BLaER1 treated with 17β-estradiol and CSF1 and Interleukin-3, amounts not matched to agents 10 nM and 100 nM (cell line): ENCODE data around the gene C2orf69.
A peak's percentile ranks its signal among the peaks of the same experiment; 100 is the strongest.

Experiments
- H3K27ac ChIP-seq, 11 experiments: shearing (Covaris generic); formaldehyde crosslinking; 2 replicates each; pipeline ENCODE4 v1.8.1; 2022
- H3K27me3 ChIP-seq, 11 experiments: shearing (Covaris generic); formaldehyde crosslinking; 2 replicates each; pipeline ENCODE4 v1.8.1; 2022
- H3K36me3 ChIP-seq, 11 experiments: shearing (Covaris generic); formaldehyde crosslinking; 2 replicates each; pipeline ENCODE4 v1.8.1; 2022
- H3K4me1 ChIP-seq, 10 experiments: shearing (Covaris generic); formaldehyde crosslinking; 2 replicates each; pipeline ENCODE4 v1.8.1; 2022
- H3K4me2 ChIP-seq, 11 experiments: shearing (Covaris generic); formaldehyde crosslinking; 2 replicates each; pipeline ENCODE4 v1.8.1; 2022
- H3K4me3 ChIP-seq, 10 experiments: shearing (Covaris generic); formaldehyde crosslinking; 2 replicates each; pipeline ENCODE4 v1.8.1; 2022
- H3K9ac ChIP-seq, 11 experiments: shearing (Covaris generic); formaldehyde crosslinking; 2 replicates each; pipeline ENCODE4 v1.8.1; 2022
- H3K9me3 ChIP-seq, 11 experiments: shearing (Covaris generic); formaldehyde crosslinking; replicated peaks in 1 of 11; 2 replicates each; pipeline ENCODE4 v1.8.1; 2022
- H4K20me1 ChIP-seq, 11 experiments: shearing (Covaris generic); formaldehyde crosslinking; 2 replicates each; pipeline ENCODE4 v1.8.1; 2022
- Cebpa-rat ChIP-seq, 11 experiments: shearing (Covaris generic); IDR thresholded peaks; 2 replicates each; pipeline ENCODE4 v1.8.1; 2022

Gene C2orf69

GRCh38 chr2:199946836-199947235 lies 35.7 kb downstream of the C2orf69 start:
- H4K20me1 ChIP-seq = peaks cover 0 to 53% (median 16%) of the 10 kb centered on the region in 11 experiments; a peak in 11 of 22 replicates
- H3K36me3 ChIP-seq = peaks cover 66 to 93% (median 85%) of the 10 kb centered on the region in 11 experiments
- no peak overlapping the region for H3K9ac ChIP-seq
- no peaks in the 10 kb centered on the region for H3K27me3 ChIP-seq
- H3K4me1 ChIP-seq = peaks cover 0 to 14% (median 0%) of the 10 kb centered on the region in 10 experiments; a peak in 4 of 20 replicates
- H3K4me3 ChIP-seq = no peak overlapping the region
- no peak overlapping the region for H3K27ac ChIP-seq
- TF ChIP-seq Cebpa-rat (IDR thresholded peaks at IDR 0.05) = no peak
- H3K4me2 ChIP-seq = no peak overlapping the region
- H3K9me3 ChIP-seq = no peaks in the 10 kb centered on the region

- H3K9ac ChIP-seq = no peak overlapping the region
- peaks cover 10 to 39% (median 17%) of the 10 kb centered on the region in 10 experiments for H3K4me1 ChIP-seq
- H3K36me3 ChIP-seq = peaks cover 45 to 70% (median 55%) of the 10 kb centered on the region in 11 experiments
- H3K27ac ChIP-seq = no peak overlapping the region
- no peak overlapping the region for H3K4me2 ChIP-seq
- H3K4me3 ChIP-seq = no peak overlapping the region
- TF ChIP-seq Cebpa-rat (IDR thresholded peaks at IDR 0.05) = no peak
- H3K27me3 ChIP-seq = no peaks in the 10 kb centered on the region
- H3K9me3 ChIP-seq = no peaks in the 10 kb centered on the region
- peaks cover 0 to 40% (median 11%) of the 10 kb centered on the region in 11 experiments; a peak in 11 of 22 replicates for H4K20me1 ChIP-seq
These were observed 39.3 kb downstream of the C2orf69 start for GRCh38 chr2:199950396-199950795.

- peaks cover 10 to 36% (median 17%) of the 10 kb centered on the region in 10 experiments for H3K4me1 ChIP-seq
- H3K4me3 ChIP-seq = no peak overlapping the region
- peaks cover 0 to 34% (median 7%) of the 10 kb centered on the region in 11 experiments; a peak in 11 of 22 replicates for H4K20me1 ChIP-seq
- no peaks in the 10 kb centered on the region for H3K9me3 ChIP-seq
- no peak overlapping the region for H3K9ac ChIP-seq
- no peaks in the 10 kb centered on the region for H3K27me3 ChIP-seq
- H3K36me3 ChIP-seq = peaks cover 39 to 64% (median 48%) of the 10 kb centered on the region in 11 experiments
- no peak overlapping the region for H3K27ac ChIP-seq
- TF ChIP-seq Cebpa-rat (IDR thresholded peaks at IDR 0.05) = no peak
- no peak overlapping the region for H3K4me2 ChIP-seq
These were observed 39.9 kb downstream of the C2orf69 start for GRCh38 chr2:199951023-199951422.

DNA sequence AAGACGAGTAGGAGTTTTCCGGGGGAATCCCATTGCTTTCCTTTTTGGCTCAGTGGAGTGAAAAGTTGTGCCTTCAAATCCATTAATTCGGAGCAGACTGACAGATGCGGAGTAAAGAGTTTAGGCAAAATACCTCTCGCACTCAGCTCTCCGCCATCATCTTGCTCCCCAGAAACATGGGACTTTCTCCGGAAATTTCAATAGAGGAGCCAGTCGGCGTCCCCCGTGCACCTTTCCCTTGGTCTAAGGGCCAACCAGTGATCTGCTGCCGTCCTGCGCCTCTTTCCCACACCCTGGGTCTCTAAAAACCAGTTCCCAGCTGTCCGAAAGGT lies 43.9 kb downstream of the C2orf69 start:
- no peak for TF ChIP-seq Cebpa-rat (IDR thresholded peaks at IDR 0.05)
- Histone ChIP-seq H3K9ac (peak overlapping the region; percentile 87 to 97 (median 94)), H3K4me1 (peaks cover 31 to 47% (median 39%) of the 10 kb centered on the region in 10 experiments), H3K9me3 (no peaks in the 10 kb centered on the region), H3K36me3 (peaks cover 29 to 48% (median 34%) of the 10 kb centered on the region in 11 experiments; a peak in 21 of 22 replicates), H3K4me3 (peak overlapping the region; percentile 81 to 97 (median 90)), H4K20me1 (peaks cover 0 to 46% (median 23%) of the 10 kb centered on the region in 11 experiments; a peak in 15 of 22 replicates), H3K27me3 (no peaks in the 10 kb centered on the region), H3K4me2 (peak overlapping the region; percentile 90 to 99 (median 95)), H3K27ac (peak overlapping the region; percentile 86 to 99 (median 95))

GRCh38 chr2:199955339-199956061 lies 44.4 kb downstream of the C2orf69 start, which contains the start of the genes MAIP1 and TYW5:
Gene MAIP1 (plus strand): TSS chr2:199955582. CDS start chr2:199955799, 217 bp downstream.
Gene TYW5 (minus strand): TSS chr2:199955491. CDS start chr2:199955470, 21 bp downstream.
- peaks cover 0 to 41% (median 18%) of the 10 kb centered on the region in 11 experiments; a peak in 15 of 22 replicates for H4K20me1 ChIP-seq
- peak within 1 kb of the TSS; percentile 92 to 99 (median 95) for H3K4me2 ChIP-seq
- peaks cover 29 to 49% (median 34%) of the 10 kb centered on the region in 11 experiments for H3K36me3 ChIP-seq
- no peaks in the 10 kb centered on the region for H3K9me3 ChIP-seq
- H3K27ac ChIP-seq = peak within 1 kb of the TSS; percentile 86 to 99 (median 95)
- no peaks in the 10 kb centered on the region for H3K27me3 ChIP-seq
- peak within 1 kb of the TSS; percentile 87 to 97 (median 94) for H3K9ac ChIP-seq
- TF ChIP-seq Cebpa-rat (IDR thresholded peaks at IDR 0.05) = no peak
- peak within 1 kb of the TSS; percentile 81 to 97 (median 90) for H3K4me3 ChIP-seq
- H3K4me1 ChIP-seq = peaks cover 31 to 47% (median 39%) of the 10 kb centered on the region in 10 experiments

- no peak for TF ChIP-seq Cebpa-rat (IDR thresholded peaks at IDR 0.05)
- peak overlapping the region; percentile 81 to 97 (median 90) for H3K4me3 ChIP-seq
- H3K27me3 ChIP-seq = no peaks in the 10 kb centered on the region
- H3K27ac ChIP-seq = peak overlapping the region; percentile 86 to 99 (median 95)
- H3K4me1 ChIP-seq = peaks cover 31 to 47% (median 39%) of the 10 kb centered on the region in 10 experiments
- peak overlapping the region; percentile 92 to 99 (median 95) for H3K4me2 ChIP-seq
- H3K9ac ChIP-seq = peak overlapping the region; percentile 87 to 97 (median 94)
- H3K36me3 ChIP-seq = peaks cover 33 to 49% (median 35%) of the 10 kb centered on the region in 11 experiments
- H3K9me3 ChIP-seq = no peaks in the 10 kb centered on the region
- H4K20me1 ChIP-seq = peaks cover 0 to 37% (median 16%) of the 10 kb centered on the region in 11 experiments; a peak in 15 of 22 replicates
These were observed 44.9 kb downstream of the C2orf69 start for GRCh38 chr2:199956062-199956380.

- Histone ChIP-seq H3K4me3 (peak overlapping the region in 1 of 10 experiments; percentile 89; a peak in 1 of 20 replicates), H3K4me1 (peaks cover 31 to 42% (median 38%) of the 10 kb centered on the region in 10 experiments), H3K9ac (0 out of 22 replicates have a peak overlapping the region, but pooled peaks of 1 of the 11 experiments have one; percentile 16), H3K27ac (no peak overlapping the region), H3K36me3 (peaks cover 51 to 56% (median 53%) of the 10 kb centered on the region in 11 experiments), H3K27me3 (no peaks in the 10 kb centered on the region), H3K4me2 (peak overlapping the region; percentile 56 to 99 (median 95); a peak in 20 of 22 replicates), H4K20me1 (peaks cover 0 to 42% (median 16%) of the 10 kb centered on the region in 11 experiments; a peak in 15 of 22 replicates), H3K9me3 (no peaks in the 10 kb centered on the region)
- no peak for TF ChIP-seq Cebpa-rat (IDR thresholded peaks at IDR 0.05)
These were observed 46.9 kb downstream of the C2orf69 start for GRCh38 chr2:199958014-199958413.

GRCh38 chr2:199962203-199962602 lies 51.1 kb downstream of the C2orf69 start:
- H3K36me3 ChIP-seq = peaks cover 88 to 98% (median 93%) of the 10 kb centered on the region in 11 experiments
- H4K20me1 ChIP-seq = peaks cover 0 to 32% (median 14%) of the 10 kb centered on the region in 11 experiments; a peak in 15 of 22 replicates
- H3K27me3 ChIP-seq = no peaks in the 10 kb centered on the region
- peaks cover 10 to 16% (median 12%) of the 10 kb centered on the region in 10 experiments for H3K4me1 ChIP-seq
- H3K9ac ChIP-seq = no peak overlapping the region
- H3K4me2 ChIP-seq = no peak overlapping the region
- H3K9me3 ChIP-seq = no peaks in the 10 kb centered on the region
- H3K4me3 ChIP-seq = no peak overlapping the region
- TF ChIP-seq Cebpa-rat (IDR thresholded peaks at IDR 0.05) = no peak
- no peak overlapping the region for H3K27ac ChIP-seq

DNA sequence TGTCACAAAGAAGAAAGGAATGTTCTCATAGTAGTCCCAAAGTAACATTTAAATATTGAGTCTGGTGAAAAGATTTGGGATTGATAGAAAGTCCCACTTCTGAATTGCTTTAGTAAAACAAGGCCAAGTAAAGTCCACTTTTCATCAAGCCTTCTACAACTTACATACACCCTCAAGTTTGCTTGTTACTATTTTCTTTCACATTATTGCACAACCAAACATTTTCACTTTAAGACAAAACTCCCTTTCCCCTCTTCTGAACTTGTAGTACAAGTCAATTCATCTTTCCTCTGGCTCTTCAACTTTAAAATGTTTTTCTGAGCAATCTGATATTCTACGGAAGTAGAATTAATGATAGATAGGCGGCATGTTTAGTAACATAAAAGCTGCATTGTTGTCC lies 55.3 kb downstream of the C2orf69 start:
- Histone ChIP-seq H3K9ac (no peak overlapping the region), H3K27ac (no peak overlapping the region), H4K20me1 (0 out of 22 replicates have a peak, but pooled peaks cover 0 to 8% (median 0%) of the 10 kb centered on the region in 11 experiments), H3K4me3 (no peak overlapping the region), H3K36me3 (peaks cover 56 to 89% (median 72%) of the 10 kb centered on the region in 11 experiments), H3K4me2 (no peak overlapping the region), H3K27me3 (no peaks in the 10 kb centered on the region), H3K4me1 (no peaks in the 10 kb centered on the region), H3K9me3 (no peaks in the 10 kb centered on the region)
- no peak for TF ChIP-seq Cebpa-rat (IDR thresholded peaks at IDR 0.05)
